Adrenal gland (tissue), 12 donors: ENCODE measurements around the gene PARVA. TPM values are rescaled to one million over a fixed set of nuclear protein-coding genes. Genes with fewer than 3 reads are reported as not detected.

ENCODE experiments used
- DNase-seq, 7 donors: peaks; one replicate each; pipeline ENCODE4 v3.0.0-alpha.2; 2019 to 2020
- H3K27ac ChIP-seq, 5 donors: fragments of 200-600 bp; sonication (generic) in 4 of 5; 1 replicate in 3 of 5; 2 replicates in 2 of 5; pipeline versions ENCODE4 v1.5.1 to v1.8.0; 2016 to 2020; ENCODE audit warnings: mild to moderate bottlenecking in 1 of 5
- H3K27me3 ChIP-seq: fragments of 200-600 bp; 2 replicates; pipeline ENCODE4 v1.8.0; 2021
- H3K36me3 ChIP-seq, 2 donors: fragments of 200-600 bp; replicated peaks in 1 of 2; 1 replicate in 1 of 2; 2 replicates in 1 of 2; pipeline versions ENCODE4 v1.5.1 to v1.8.0; 2018 to 2022
- H3K4me1 ChIP-seq, 2 donors: fragments of 200-600 bp; replicated peaks in 1 of 2; 1 replicate in 1 of 2; 2 replicates in 1 of 2; pipeline versions ENCODE4 v1.5.1 to v1.8.0; 2018 to 2021
- H3K4me3 ChIP-seq, 4 donors: fragments of 200-600 bp; sonication (generic) in 3 of 4; one replicate each; pipeline ENCODE4 v1.5.1; 2016 to 2018
- H3K9me3 ChIP-seq, 3 donors: fragments of 200-600 bp; sonication (generic) in 1 of 3; replicated peaks in 1 of 3; 1 replicate in 2 of 3; 2 replicates in 1 of 3; pipeline versions ENCODE4 v1.5.1 to v1.8.0; 2016 to 2021
- CTCF ChIP-seq, 6 experiments: fragments of 450-650 bp in 4 of 6; fragments of 200-600 bp in 2 of 6; sonication (generic) in 1 of 6; IDR thresholded peaks; 1 replicate in 5 of 6; 2 replicates in 1 of 6; pipeline versions ENCODE4 v1.5.1 to v1.8.0; 2016 to 2021; ENCODE audit warnings: antibody characterized with exemption in 6 of 6, mild to moderate bottlenecking in 2 of 6, moderate library complexity in 1 of 6
- POLR2A ChIP-seq, 2 donors: fragments of 450-650 bp; IDR thresholded peaks; one replicate each; pipeline ENCODE4 v1.6.1; 2017; ENCODE audit warnings: antibody characterized with exemption in 2 of 2, mild to moderate bottlenecking in 2 of 2, moderate library complexity in 1 of 2
- WGBS, 4 donors: extraction: QIAGEN DNeasy Blood & Tissue Kit in 2 of 4; methylation state at CpG; one replicate each; pipeline versions ENCODE4 v1.1.5 to v1.1.7; 2013 to 2017; 5-methylcytosine and 5-hydroxymethylcytosine counted together
- intact Hi-C, 2 donors: fragments of 100-400 bp; cut with DNase I; formaldehyde crosslinking; loops; one replicate each; pipeline versions ENCODE4 v1.14.1 to v1.15.0; 2022 to 2023
- polyA plus RNA-seq, 3 donors: library from polyadenylated mRNA; stranded (reverse); fragments of 200-250 nt in 2 of 3; fragments of 350-450 nt in 1 of 3; fragmentation: Illumina TruSeq in 1 of 3; extraction: RNeasy Lipid Tissue Mini Kit (QIAGEN cat#74804) in 1 of 3; gene quantifications; one replicate each; pipeline ENCODE4 v1.2.3, GENCODE V29; 2013 to 2014
- total RNA-seq, 9 donors: library from RNA; depleted of rRNA in 4 of 9; stranded (reverse); fragments of >200 nt in 4 of 9; fragments of 120-200 nt in 1 of 9; fragmentation: NEBNext Ultra II Directional in 1 of 9; extraction: Animal tissue kit (Norgen Biotek cat#: 25700) in 1 of 9; gene quantifications; one replicate each; pipeline versions ENCODE4 v1.1.0 to v1.2.4, GENCODE V29; 2013 to 2023
- donor health status: healthy with polysubstance abuse.
- donor health status: Bipolar disorder and iron deficiency.
- donor health status: DM: yes; HTN: yes; CAD: no.
- donor health status: DM: no; HTN: no; CAD: no.
- donor health status: DM: no; HTN: no; CAD: no.
- donor health status: DM: yes; HTN: yes; CAD: no.

The PARVA gene
- total and polyA plus RNA-seq, 12 donors = 13.0 to 58.9 (median 31.4) TPM

GRCh38 chr11:12473381-12473780 lies 96.0 kb downstream of the PARVA start:
- WGBS, 4 donors = 88 to 92% (median 91%) methylated on average over 9 of the region's 9 CpGs
- no peaks in the 10 kb centered on the region for H3K27me3 ChIP-seq
- no peaks in the 10 kb centered on the region for H3K9me3 ChIP-seq
- DNase-seq = no peak
- H3K4me1 ChIP-seq = peaks cover 0 to 6% of the 10 kb centered on the region in 2 donors
- H3K27ac ChIP-seq = no peak overlapping the region
- no peak for TF ChIP-seq POLR2A (IDR thresholded peaks at IDR 0.05)
- TF ChIP-seq CTCF (IDR thresholded peaks at IDR 0.05) = no peak
- intact Hi-C loops = no loop called here
- no peak overlapping the region for H3K4me3 ChIP-seq
- peaks cover 0 to 18% of the 10 kb centered on the region in 2 donors for H3K36me3 ChIP-seq

- no peak overlapping the region for H3K4me3 ChIP-seq
- H3K36me3 ChIP-seq = peaks cover 0 to 18% of the 10 kb centered on the region in 2 donors
- WGBS, 4 donors = 93 to 96% (median 94%) methylated on average over 7 of the region's 7 CpGs
- H3K9me3 ChIP-seq = no peaks in the 10 kb centered on the region
- H3K4me1 ChIP-seq = peaks cover 0 to 6% of the 10 kb centered on the region in 2 donors
- no peak overlapping the region for H3K27ac ChIP-seq
- no peaks in the 10 kb centered on the region for H3K27me3 ChIP-seq
- intact Hi-C loops = no loop called here
- TF ChIP-seq CTCF (IDR thresholded peaks at IDR 0.05) = no peak
- TF ChIP-seq POLR2A (IDR thresholded peaks at IDR 0.05) = no peak
- no peak for DNase-seq
Measured at GRCh38 chr11:12474871-12475270, 97.5 kb downstream of the PARVA start.

GRCh38 chr11:12478743-12479142 lies 101.4 kb downstream of the PARVA start:
- Histone ChIP-seq H3K36me3 (peaks cover 0 to 18% of the 10 kb centered on the region in 2 donors), H3K4me3 (no peak overlapping the region), H3K9me3 (no peaks in the 10 kb centered on the region), H3K27ac (no peak overlapping the region), H3K27me3 (no peaks in the 10 kb centered on the region), H3K4me1 (no peaks in the 10 kb centered on the region)
- no peak for TF ChIP-seq CTCF (IDR thresholded peaks at IDR 0.05)
- no peak for TF ChIP-seq POLR2A (IDR thresholded peaks at IDR 0.05)
- WGBS, 4 donors = 38 to 64% (median 57%) methylated on average over 4 of the region's 4 CpGs
- intact Hi-C loops = no loop called here
- DNase-seq = peak in 3 of 7 donors; percentile 15 to 30 (median 29)

GRCh38 chr11:12480401-12480800 lies 103.0 kb downstream of the PARVA start:
- Histone ChIP-seq H3K9me3 (no peaks in the 10 kb centered on the region), H3K27ac (no peak overlapping the region), H3K27me3 (no peaks in the 10 kb centered on the region), H3K4me3 (no peak overlapping the region), H3K36me3 (peaks cover 0 to 4% of the 10 kb centered on the region in 2 donors), H3K4me1 (no peaks in the 10 kb centered on the region)
- intact Hi-C loops = no loop called here
- no peak for DNase-seq
- no peak for TF ChIP-seq POLR2A (IDR thresholded peaks at IDR 0.05)
- no peak for TF ChIP-seq CTCF (IDR thresholded peaks at IDR 0.05)
- WGBS, 4 donors = 92 to 95% (median 93%) methylated on average over 4 of the region's 4 CpGs
